ENCODE data around the gene ZBTB47.

DNA sequence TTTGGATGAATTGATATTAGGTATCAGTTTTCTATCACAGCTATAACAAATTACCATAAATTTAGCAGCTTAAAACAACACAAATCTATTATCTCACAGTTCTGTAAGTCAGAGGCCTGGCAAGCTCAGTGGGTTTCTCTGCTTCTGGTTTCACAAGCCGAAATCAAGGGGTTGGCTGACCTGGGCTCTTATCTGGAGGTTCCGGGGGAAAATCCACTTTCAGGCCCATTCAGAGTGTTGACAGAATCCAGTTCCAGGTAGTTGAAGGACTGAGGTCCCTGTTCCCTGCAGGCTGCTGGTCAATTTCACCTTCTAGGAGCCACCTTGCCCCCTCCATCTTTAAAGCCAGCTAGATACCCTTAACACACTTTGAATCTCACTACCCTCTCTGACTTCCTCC, 60.2 kb downstream of the ZBTB47 start:
- TF ChIP-seq TAF1 (IDR thresholded peaks at IDR 0.05; ENCODE audit: borderline replicate concordance, insufficient read depth, low read length), result no peak
- no peak for TF ChIP-seq POLR2AphosphoS5 (IDR thresholded peaks at IDR 0.05; ENCODE audit: low read depth, low read length)
- no peak for TF ChIP-seq SIN3A (IDR thresholded peaks at IDR 0.05; ENCODE audit: borderline replicate concordance, insufficient read depth, low read length)
- TF ChIP-seq, protein P1, sequence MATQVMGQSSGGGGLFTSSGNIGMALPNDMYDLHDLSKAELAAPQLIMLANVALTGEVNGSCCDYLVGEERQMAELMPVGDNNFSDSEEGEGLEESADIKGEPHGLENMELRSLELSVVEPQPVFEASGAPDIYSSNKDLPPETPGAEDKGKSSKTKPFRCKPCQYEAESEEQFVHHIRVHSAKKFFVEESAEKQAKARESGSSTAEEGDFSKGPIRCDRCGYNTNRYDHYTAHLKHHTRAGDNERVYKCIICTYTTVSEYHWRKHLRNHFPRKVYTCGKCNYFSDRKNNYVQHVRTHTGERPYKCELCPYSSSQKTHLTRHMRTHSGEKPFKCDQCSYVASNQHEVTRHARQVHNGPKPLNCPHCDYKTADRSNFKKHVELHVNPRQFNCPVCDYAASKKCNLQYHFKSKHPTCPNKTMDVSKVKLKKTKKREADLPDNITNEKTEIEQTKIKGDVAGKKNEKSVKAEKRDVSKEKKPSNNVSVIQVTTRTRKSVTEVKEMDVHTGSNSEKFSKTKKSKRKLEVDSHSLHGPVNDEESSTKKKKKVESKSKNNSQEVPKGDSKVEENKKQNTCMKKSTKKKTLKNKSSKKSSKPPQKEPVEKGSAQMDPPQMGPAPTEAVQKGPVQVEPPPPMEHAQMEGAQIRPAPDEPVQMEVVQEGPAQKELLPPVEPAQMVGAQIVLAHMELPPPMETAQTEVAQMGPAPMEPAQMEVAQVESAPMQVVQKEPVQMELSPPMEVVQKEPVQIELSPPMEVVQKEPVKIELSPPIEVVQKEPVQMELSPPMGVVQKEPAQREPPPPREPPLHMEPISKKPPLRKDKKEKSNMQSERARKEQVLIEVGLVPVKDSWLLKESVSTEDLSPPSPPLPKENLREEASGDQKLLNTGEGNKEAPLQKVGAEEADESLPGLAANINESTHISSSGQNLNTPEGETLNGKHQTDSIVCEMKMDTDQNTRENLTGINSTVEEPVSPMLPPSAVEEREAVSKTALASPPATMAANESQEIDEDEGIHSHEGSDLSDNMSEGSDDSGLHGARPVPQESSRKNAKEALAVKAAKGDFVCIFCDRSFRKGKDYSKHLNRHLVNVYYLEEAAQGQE (IDR thresholded peaks at IDR 0.05; ENCODE audit: insufficient read depth in 1 of 2, low read depth in 2 of 2, low read length in 2 of 2), result no peak
- TF ChIP-seq FOXP2 (optimal IDR thresholded peaks at IDR 0.05; ENCODE audit: borderline replicate concordance, extremely low read depth, extremely low read length, insufficient read depth), result no peak

All from PFSK-1 (cell line).